Ascending aorta (tissue), 2 donors: ENCODE measurements around the gene NOL4L. TPM values are rescaled to one million over a fixed set of nuclear protein-coding genes. Genes with fewer than 3 reads are reported as not detected.
"Not testable (repeated sequence)": the region's sequence is repeated elsewhere in the genome, so short reads cannot be mapped to it uniquely, and the experiment has no call there.

Experiments used
- DNase-seq, 2 donors: peaks; one replicate each; pipeline ENCODE4 v3.0.0-alpha.2; 2019; ENCODE audit warnings: low spot score in 2 of 2
- H3K27ac ChIP-seq, 2 donors: fragments of 200-600 bp; sonication (generic); one replicate each; pipeline ENCODE4 v1.5.1; 2016 to 2017; ENCODE audit warnings: mild to moderate bottlenecking in 1 of 2
- H3K27me3 ChIP-seq: fragments of 200-600 bp; sonication (generic); one replicate; pipeline ENCODE4 v1.5.1; 2017
- H3K36me3 ChIP-seq, 2 donors: fragments of 200-600 bp; sonication (generic); one replicate each; pipeline ENCODE4 v1.5.1; 2016
- H3K4me1 ChIP-seq, 2 donors: fragments of 200-600 bp; sonication (generic); one replicate each; pipeline ENCODE4 v1.5.1; 2016 to 2017; ENCODE audit warnings: mild to moderate bottlenecking in 1 of 2
- H3K4me3 ChIP-seq, 2 donors: fragments of 200-600 bp; sonication (generic); one replicate each; pipeline ENCODE4 v1.5.1; 2016 to 2017; ENCODE audit warnings: mild to moderate bottlenecking in 1 of 2
- H3K9me3 ChIP-seq, 2 donors: fragments of 200-600 bp; sonication (generic); one replicate each; pipeline ENCODE4 v1.5.1; 2016
- CTCF ChIP-seq, 3 experiments: fragments of 200-600 bp in 2 of 3; fragments of 450-650 bp in 1 of 3; sonication (generic) in 2 of 3; IDR thresholded peaks; one replicate each; pipeline ENCODE4 v1.5.1; 2016 to 2019; ENCODE audit warnings: antibody characterized with exemption in 3 of 3, mild to moderate bottlenecking in 1 of 3, moderate library complexity in 1 of 3
- intact Hi-C: fragments of 100-400 bp; cut with DNase I; formaldehyde crosslinking; loops from one replicate; pipeline ENCODE4 v1.15.1; 2023
- total RNA-seq: library from RNA; depleted of rRNA; stranded (reverse); fragments of >200 nt; gene quantifications from one replicate; pipeline ENCODE4 v1.1.0, GENCODE V29; 2016

NOL4L gene
- total RNA-seq, 1 donor from 2014 or later, result 19.8 TPM

DNA sequence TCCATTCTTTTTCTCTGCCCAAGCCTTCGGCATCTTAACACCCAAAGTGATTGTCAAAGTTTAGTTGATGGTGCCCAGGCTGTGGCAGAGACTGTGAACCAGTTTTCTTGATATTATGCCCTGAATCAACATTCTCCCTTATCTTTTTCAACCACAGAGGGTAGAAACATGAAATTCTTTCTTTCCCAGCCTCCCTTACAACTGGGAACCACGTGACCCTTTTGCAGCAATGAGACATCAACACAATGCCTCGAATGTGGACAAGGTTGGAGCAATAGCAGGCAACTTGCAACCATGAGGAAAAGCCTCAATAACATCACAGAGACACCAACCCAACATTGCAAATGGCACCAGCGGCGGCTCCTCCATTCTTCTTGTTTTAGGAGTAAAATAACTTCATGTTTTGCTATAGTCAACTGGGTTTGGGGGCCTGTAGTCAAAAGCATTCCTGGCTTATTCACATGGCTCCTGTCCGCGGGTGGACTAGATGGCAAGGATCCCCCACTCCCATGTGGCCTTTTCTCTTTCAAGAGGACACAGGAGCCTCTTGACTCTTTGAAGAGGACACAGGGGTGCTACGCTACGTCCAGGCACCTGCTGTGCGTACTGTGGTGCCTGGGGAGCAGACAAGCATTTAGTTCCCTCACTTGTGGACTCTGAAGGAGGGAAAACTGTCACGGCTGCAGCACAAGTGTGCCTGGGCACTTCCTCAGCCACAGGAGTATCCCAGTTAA lies 90.5 kb downstream of the NOL4L start:
- no peak for DNase-seq
- no peak overlapping the region for H3K4me3 ChIP-seq
- no peaks in the 10 kb centered on the region for H3K9me3 ChIP-seq
- TF ChIP-seq CTCF (IDR thresholded peaks at IDR 0.05), result no peak
- H3K27ac ChIP-seq, result no peak overlapping the region
- H3K27me3 ChIP-seq, result no peaks in the 10 kb centered on the region
- H3K36me3 ChIP-seq, result no peaks in the 10 kb centered on the region
- no peaks in the 10 kb centered on the region for H3K4me1 ChIP-seq
- intact Hi-C loops, result no loop called here

- Histone ChIP-seq H3K4me1 (no peaks in the 10 kb centered on the region), H3K27ac (no peak overlapping the region), H3K4me3 (no peak overlapping the region), H3K9me3 (no peaks in the 10 kb centered on the region), H3K36me3 (no peaks in the 10 kb centered on the region), H3K27me3 (no peaks in the 10 kb centered on the region)
- DNase-seq, result no peak
- TF ChIP-seq CTCF (IDR thresholded peaks at IDR 0.05), result no peak
- intact Hi-C loops, result no loop called here
Measured at GRCh38 chr20:32493356-32493755, 91.8 kb downstream of the NOL4L start.

GRCh38 chr20:32491764-32492151 lies 93.4 kb downstream of the NOL4L start:
- H3K4me1 ChIP-seq, H3K36me3 ChIP-seq, H3K27ac ChIP-seq, DNase-seq, H3K27me3 ChIP-seq, intact Hi-C loops, H3K4me3 ChIP-seq, H3K9me3 ChIP-seq: not testable (repeated sequence)

GRCh38 chr20:32490942-32491763 lies 94.0 kb downstream of the NOL4L start:
- Histone ChIP-seq H3K27ac (no peak overlapping the region), H3K4me1 (no peaks in the 10 kb centered on the region), H3K9me3 (no peaks in the 10 kb centered on the region), H3K36me3 (no peaks in the 10 kb centered on the region), H3K27me3 (no peaks in the 10 kb centered on the region), H3K4me3 (no peak overlapping the region)
- no peak for TF ChIP-seq CTCF (IDR thresholded peaks at IDR 0.05)
- intact Hi-C loops, result no loop called here
- no peak for DNase-seq

GRCh38 chr20:32488066-32488838 lies 96.9 kb downstream of the NOL4L start:
- H3K9me3 ChIP-seq, result no peaks in the 10 kb centered on the region
- peaks cover 0 to 2% of the 10 kb centered on the region in 2 donors for H3K4me1 ChIP-seq
- intact Hi-C loops, result no loop called here
- peak in 1 of 2 donors; percentile 43 for DNase-seq
- no peak overlapping the region for H3K4me3 ChIP-seq
- H3K27me3 ChIP-seq, result no peaks in the 10 kb centered on the region
- H3K36me3 ChIP-seq, result no peaks in the 10 kb centered on the region
- H3K27ac ChIP-seq, result no peak overlapping the region
- no peak for TF ChIP-seq CTCF (IDR thresholded peaks at IDR 0.05)
